Endothelial cell of umbilical vein (primary cell): ENCODE data around the gene FANCF. TPM values are rescaled to one million over a fixed set of nuclear protein-coding genes. Genes with fewer than 3 reads are reported as not detected.

ENCODE experiments used
- BruUV-seq: library from RNA; stranded (reverse); fragments of 400-500 nt; replicated peaks from 2 replicates; lab custom pipeline; 2021; lab: Mats Ljungman, UMichigan
- CTCF ChIA-PET: fragments of 300-600, 350-600 bp; sonication (Branson Sonifier 250); formaldehyde crosslinking; loops from one replicate; lab custom pipeline; 2021; ENCODE audit warnings: antibody characterized with exemption, inconsistent platforms; lab: Charles Lee
- POLR2A ChIA-PET: fragments of 300-600, 350-600 bp; sonication (Branson Sonifier 250); formaldehyde crosslinking; loops from one replicate; lab custom pipeline; 2021; ENCODE audit warnings: antibody characterized with exemption, inconsistent platforms; lab: Charles Lee
- DNase-seq: peaks from one replicate; pipeline ENCODE4 v3.0.0-alpha.2; 2011; ENCODE audit warnings: low read depth, low spot score
- FAIRE-seq: peaks from 2 replicates; lab custom pipeline; 2011; peaks lifted over from hg19 to GRCh38; lab: Jason Lieb, UNC
- H2AFZ ChIP-seq: 2 replicates; pipeline ENCODE4 v1.6.0; 2012; ENCODE audit warnings: low read depth, low read length, control low read depth, inconsistent platforms
- H3K27ac ChIP-seq: 2 replicates; pipeline ENCODE4 v1.5.1; 2011; ENCODE audit warnings: low read depth, mild to moderate bottlenecking, control low read depth, low read length, moderate library complexity; ENCODE audit not compliant: insufficient read depth
- H3K27me3 ChIP-seq, 2 experiments: 2 replicates each; pipeline versions ENCODE4 v1.6.0 to v1.6.1; 2011; ENCODE audit warnings: low read length in 2 of 2, mixed read lengths in 1 of 2; ENCODE audit not compliant: control insufficient read depth in 2 of 2, insufficient read depth in 2 of 2
- H3K36me3 ChIP-seq, 2 experiments: 2 replicates in 1 of 2; 3 replicates in 1 of 2; pipeline ENCODE4 v1.5.1; 2011; ENCODE audit warnings: low read length in 2 of 2, mild to moderate bottlenecking in 1 of 2, moderate library complexity in 1 of 2; ENCODE audit not compliant: control insufficient read depth in 2 of 2, insufficient read depth in 2 of 2; ENCODE audit errors: extremely low read depth in 1 of 2
- H3K4me1 ChIP-seq: 3 replicates; pipeline ENCODE4 v1.5.1; 2011; ENCODE audit warnings: mild to moderate bottlenecking, low read length; ENCODE audit not compliant: control insufficient read depth, insufficient read depth; ENCODE audit errors: extremely low read depth
- H3K4me2 ChIP-seq: 2 replicates; pipeline ENCODE4 v1.6.1; 2011; ENCODE audit warnings: low read length, control low read depth, mixed read lengths; ENCODE audit not compliant: insufficient read depth
- H3K4me3 ChIP-seq, 3 experiments: fragments of 200-600 bp in 1 of 3; sonication (generic), shearing (Covaris generic) in 1 of 3; replicated peaks in 1 of 3; 2 replicates each; pipeline ENCODE4 v1.5.1; 2011 to 2016; ENCODE audit warnings: control low read depth in 3 of 3, low read length in 3 of 3, mild to moderate bottlenecking in 2 of 3, inconsistent platforms in 1 of 3, low read depth in 1 of 3, moderate library complexity in 1 of 3; ENCODE audit not compliant: insufficient read depth in 1 of 3
- H3K79me2 ChIP-seq: 2 replicates; pipeline ENCODE4 v1.6.0; 2012; ENCODE audit warnings: low read length, inconsistent platforms; ENCODE audit not compliant: control insufficient read depth, insufficient read depth
- H3K9ac ChIP-seq: replicated peaks from 2 replicates; pipeline ENCODE3; 2011; ENCODE audit warnings: low read length, control low read depth; ENCODE audit not compliant: insufficient read depth; ENCODE audit errors: extremely low read depth
- H3K9me1 ChIP-seq: replicated peaks from 3 replicates; pipeline ENCODE4 v1.6.0; 2011; ENCODE audit warnings: mild to moderate bottlenecking, low read length; ENCODE audit not compliant: control insufficient read depth, insufficient read depth; ENCODE audit errors: extremely low read depth
- H3K9me3 ChIP-seq: replicated peaks from 2 replicates; pipeline ENCODE4 v1.5.1; 2012; ENCODE audit warnings: low read length, inconsistent platforms; ENCODE audit not compliant: control insufficient read depth, insufficient read depth
- H4K20me1 ChIP-seq: replicated peaks from 2 replicates; pipeline ENCODE3; 2011; ENCODE audit warnings: mild to moderate bottlenecking, low read length; ENCODE audit not compliant: control insufficient read depth, insufficient read depth; ENCODE audit errors: extremely low read depth
- CTCF ChIP-seq, 2 donors: IDR thresholded peaks; 1 replicate in 1 of 2; 2 replicates in 1 of 2; pipeline ENCODE4 v1.5.1; 2011; ENCODE audit warnings: low read length in 2 of 2, mild to moderate bottlenecking in 2 of 2, moderate library complexity in 2 of 2, control low read depth in 1 of 2, inconsistent platforms in 1 of 2, low read depth in 1 of 2; ENCODE audit not compliant: insufficient read depth in 1 of 2; ENCODE audit errors: extremely low read depth in 1 of 2
- GATA2 ChIP-seq: IDR thresholded peaks from 2 replicates; pipeline ENCODE4 v1.7.0; 2011; ENCODE audit warnings: low read depth, mild to moderate bottlenecking, moderate library complexity, mixed read lengths, low read length; ENCODE audit not compliant: insufficient read length, insufficient read depth
- POLR2A ChIP-seq: IDR thresholded peaks from 2 replicates; pipeline ENCODE4 v1.6.1; 2012; ENCODE audit warnings: low read depth, mild to moderate bottlenecking, control low read depth, low read length
- POLR2AphosphoS5 ChIP-seq: IDR thresholded peaks from 2 replicates; pipeline ENCODE4 v1.6.1; 2012; ENCODE audit warnings: low read depth, mild to moderate bottlenecking, control low read depth, low read length, moderate library complexity; ENCODE audit not compliant: insufficient read depth
- dilution Hi-C: fragments of 300-500 bp; cut with MboI; formaldehyde crosslinking; loops from one replicate; pipeline ENCODE4 v1.15.0; 2019; ENCODE audit warnings: low sequenced_read_pairs; ENCODE audit not compliant: extremely low pct_ligation_motif_present
- intact Hi-C: fragments of 100-400 bp; cut with micrococcal nuclease; formaldehyde crosslinking; loops from one replicate; pipeline ENCODE4 v1.10.0; 2022
- polyA plus RNA-seq, 4 experiments: library from polyadenylated mRNA; depleted of rRNA in 3 of 4; stranded (reverse) in 3 of 4; unstranded in 1 of 4; fragments of >200 nt; gene quantifications; 2 replicates each; pipeline versions ENCODE4 v1.2.1 to v1.2.3, GENCODE V29; 2011 to 2012; ENCODE audit warnings: missing spikeins in 1 of 4
- total RNA-seq: library from RNA; stranded (reverse); gene quantifications from 2 replicates; pipeline ENCODE4 v1.2.3, GENCODE V29; 2021

The FANCF gene
- total and polyA plus RNA-seq, 2 donors (not counting 3 experiments of a cell fraction or from before 2014, with no cell fraction given): 2.6 to 7.6 TPM

- Histone ChIP-seq H3K9ac (no peak overlapping the region), H3K9me3 (no peaks in the 10 kb centered on the region), H2AFZ (no peak overlapping the region), H3K4me1 (no peaks in the 10 kb centered on the region), H3K9me1 (no peaks in the 10 kb centered on the region), H3K4me3 (no peak overlapping the region), H3K27me3 (peaks cover 0 to 3% of the 10 kb centered on the region in 2 experiments), H3K4me2 (no peak overlapping the region), H3K79me2 (no peaks in the 10 kb centered on the region), H3K36me3 (no peaks in the 10 kb centered on the region), H3K27ac (no peak overlapping the region), H4K20me1 (no peaks in the 10 kb centered on the region)
- FAIRE-seq (no peak), DNase-seq (no peak)
- intact Hi-C loops (no loop called here), dilution Hi-C loops (no loop called here)
- POLR2A ChIA-PET: no interaction called here
- CTCF ChIA-PET: interaction anchor here (0.6 to 1.8 kb wide), 2 partner anchors 24 to 143 kb away, joined by 4 read pairs; no protein-coding TSS in a partner anchor
- BruUV-seq: no TSS peak
- no peak for TF ChIP-seq GATA2
- no peak for TF ChIP-seq CTCF (IDR thresholded peaks at IDR 0.05; ENCODE audit: extremely low read depth in 1 of 2, insufficient read depth in 1 of 2, low read depth in 1 of 2, low read length in 2 of 2)
- no peak for TF ChIP-seq POLR2AphosphoS5
- TF ChIP-seq POLR2A: no peak
These were observed 23.1 kb downstream of the FANCF start for GRCh38 chr11:22602504-22602903.

DNA sequence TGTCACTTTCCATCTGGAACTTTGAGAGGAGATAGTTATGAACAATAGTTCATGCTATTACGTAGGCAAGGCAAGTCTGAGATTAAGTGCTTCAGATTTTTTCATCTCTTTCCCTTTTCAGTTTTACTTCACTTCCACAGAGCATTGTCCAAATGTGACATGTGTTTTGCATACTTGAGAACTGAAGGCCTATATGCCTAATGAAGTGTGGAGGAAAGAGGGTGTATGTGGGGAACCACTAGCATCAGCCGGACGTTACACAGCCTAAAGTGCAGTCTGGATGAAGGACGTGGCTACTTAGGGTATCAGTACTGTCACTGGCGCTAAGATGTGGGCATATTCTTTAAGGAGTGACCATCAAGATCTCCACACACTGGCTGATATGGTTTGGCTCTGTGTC lies 26.2 kb downstream of the FANCF start:
- intact Hi-C loops (no loop called here), dilution Hi-C loops (no loop called here)
- Histone ChIP-seq H3K27ac (no peak overlapping the region), H3K9me3 (no peaks in the 10 kb centered on the region), H3K36me3 (no peaks in the 10 kb centered on the region), H3K4me1 (no peaks in the 10 kb centered on the region), H4K20me1 (no peaks in the 10 kb centered on the region), H3K9ac (no peak overlapping the region), H3K79me2 (no peaks in the 10 kb centered on the region), H3K9me1 (no peaks in the 10 kb centered on the region), H2AFZ (no peak overlapping the region), H3K27me3 (no peaks in the 10 kb centered on the region), H3K4me3 (no peak overlapping the region), H3K4me2 (no peak overlapping the region)
- ChIA-PET CTCF (no interaction called here), POLR2A (no interaction called here)
- FAIRE-seq (no peak), DNase-seq (no peak)
- no TSS peak for BruUV-seq
- no peak for TF ChIP-seq CTCF (IDR thresholded peaks at IDR 0.05; ENCODE audit: extremely low read depth in 1 of 2, insufficient read depth in 1 of 2, low read depth in 1 of 2, low read length in 2 of 2)
